Measurements from ENCODE around the gene DGKH.

Gene DGKH

GRCh38 chr13:42280537-42280936, 232.1 kb downstream of the DGKH start:
- DNase-seq (ENCODE audit: low read depth): no peak

- no peak for DNase-seq (ENCODE audit: low read depth)
These were observed 235.1 kb downstream of the DGKH start for GRCh38 chr13:42283574-42283973.

- no peak for DNase-seq (ENCODE audit: low read depth)
These were observed 235.6 kb downstream of the DGKH start for GRCh38 chr13:42284068-42284467.
